DOHH2 (cell line): Measurements from ENCODE around the gene DRD2.

Source experiments
- H3F3A ChIP-seq: fragments of 200-600 bp; sonication (generic), shearing (Covaris generic); 2 replicates; pipeline ENCODE4 v1.6.0; 2016; ENCODE audit warnings: antibody characterized with exemption, mild to moderate bottlenecking; ENCODE audit not compliant: control insufficient read depth, insufficient read depth
- H3K27ac ChIP-seq: fragments of 200-600 bp; sonication (generic); 2 replicates; pipeline ENCODE4 v1.5.1; 2014; ENCODE audit warnings: low read depth, mild to moderate bottlenecking, low read length, moderate library complexity
- H3K27me3 ChIP-seq: fragments of 200-600 bp; sonication (generic); 2 replicates; pipeline ENCODE4 v1.6.1; 2014; ENCODE audit warnings: mild to moderate bottlenecking, low read length, mixed read lengths; ENCODE audit not compliant: control insufficient read depth
- H3K36me3 ChIP-seq: fragments of 200-600 bp; sonication (generic); 2 replicates; pipeline ENCODE4 v1.6.1; 2014; ENCODE audit warnings: mild to moderate bottlenecking, low read length, moderate library complexity, mixed read lengths; ENCODE audit not compliant: control insufficient read depth
- H3K4me1 ChIP-seq: fragments of 200-600 bp; sonication (generic); 2 replicates; pipeline ENCODE4 v1.6.1; 2014; ENCODE audit warnings: mild to moderate bottlenecking, low read length, mixed read lengths; ENCODE audit not compliant: control insufficient read depth
- H3K4me2 ChIP-seq: fragments of 200-600 bp; sonication (generic); 2 replicates; pipeline ENCODE4 v1.6.0; 2014; ENCODE audit warnings: mild to moderate bottlenecking, low read length, moderate library complexity
- H3K4me3 ChIP-seq: fragments of 200-600 bp; sonication (generic); 2 replicates; pipeline ENCODE4 v1.5.1; 2014; ENCODE audit warnings: mild to moderate bottlenecking, low read length, mixed read lengths
- H3K79me2 ChIP-seq: fragments of 200-600 bp; sonication (generic); 2 replicates; pipeline ENCODE4 v1.6.1; 2014; ENCODE audit warnings: mild to moderate bottlenecking, low read length, mixed read lengths; ENCODE audit not compliant: control insufficient read depth
- H3K9me2 ChIP-seq: fragments of 200-600 bp; sonication (generic); replicated peaks from 2 replicates; pipeline ENCODE4 v1.6.1; 2014; ENCODE audit warnings: mild to moderate bottlenecking, low read length, mixed read lengths; ENCODE audit not compliant: control insufficient read depth
- H3K9me3 ChIP-seq: fragments of 200-600 bp; sonication (generic); 2 replicates; pipeline ENCODE4 v1.6.1; 2014; ENCODE audit warnings: antibody characterized with exemption, low read length, mixed read lengths; ENCODE audit not compliant: control insufficient read depth, insufficient read depth
- H4K20me1 ChIP-seq: fragments of 200-600 bp; sonication (generic); 2 replicates; pipeline ENCODE4 v1.6.0; 2014; ENCODE audit warnings: low read depth, mild to moderate bottlenecking, antibody characterized with exemption, low read length, moderate library complexity; ENCODE audit not compliant: control insufficient read depth, insufficient read depth
- CTCF ChIP-seq: fragments of 200-600 bp; sonication (generic); IDR thresholded peaks from one replicate; pipeline ENCODE4 v1.5.1; 2014; ENCODE audit warnings: antibody characterized with exemption, mild to moderate bottlenecking, low read depth, low read length; ENCODE audit not compliant: poor library complexity, severe bottlenecking
- EZH2phosphoT487 ChIP-seq: fragments of 200-600 bp; sonication (generic); IDR thresholded peaks from 2 replicates; pipeline ENCODE4 v1.6.1; 2017; ENCODE audit warnings: borderline replicate concordance, mild to moderate bottlenecking, antibody characterized with exemption, low read length, moderate library complexity, mixed read lengths

Gene DRD2

GRCh38 chr11:113504071-113504470 lies 28.9 kb upstream of the DRD2 start:
- TF ChIP-seq CTCF (no peak), EZH2phosphoT487 (no peak)
- Histone ChIP-seq H3K9me3 (no peaks in the 10 kb centered on the region), H3K36me3 (no peaks in the 10 kb centered on the region), H3K27ac (no peak overlapping the region), H3K4me3 (no peak overlapping the region), H3K4me2 (no peak overlapping the region), H3K9me2 (no peaks in the 10 kb centered on the region), H3K27me3 (peaks cover 12% of the 10 kb centered on the region; the same call in 1 of the 2 replicates), H3F3A (no peaks in the 10 kb centered on the region), H4K20me1 (no peaks in the 10 kb centered on the region), H3K4me1 (peaks cover 8% of the 10 kb centered on the region), H3K79me2 (no peaks in the 10 kb centered on the region)

GRCh38 chr11:113497066-113497910 lies 22.1 kb upstream of the DRD2 start:
- no peaks in the 10 kb centered on the region for H4K20me1 ChIP-seq
- peaks cover 5% of the 10 kb centered on the region for H3K4me1 ChIP-seq
- no peaks in the 10 kb centered on the region for H3K36me3 ChIP-seq
- TF ChIP-seq EZH2phosphoT487 = no peak
- no peak for TF ChIP-seq CTCF
- no peak overlapping the region for H3K4me2 ChIP-seq
- H3K79me2 ChIP-seq = no peaks in the 10 kb centered on the region
- peaks cover 3% of the 10 kb centered on the region; the same call in 1 of the 2 replicates for H3K27me3 ChIP-seq
- no peaks in the 10 kb centered on the region for H3K9me3 ChIP-seq
- no peaks in the 10 kb centered on the region for H3K9me2 ChIP-seq
- no peaks in the 10 kb centered on the region for H3F3A ChIP-seq
- no peak overlapping the region for H3K27ac ChIP-seq
- H3K4me3 ChIP-seq = no peak overlapping the region

GRCh38 chr11:113496026-113496651 lies 20.9 kb upstream of the DRD2 start:
- H3K9me2 ChIP-seq = no peaks in the 10 kb centered on the region
- H3K27me3 ChIP-seq = peaks cover 3% of the 10 kb centered on the region; the same call in 1 of the 2 replicates
- no peak overlapping the region for H3K4me3 ChIP-seq
- TF ChIP-seq EZH2phosphoT487 (no peak), CTCF (no peak)
- H3K27ac ChIP-seq = no peak overlapping the region
- no peaks in the 10 kb centered on the region for H3K9me3 ChIP-seq
- no peaks in the 10 kb centered on the region for H3F3A ChIP-seq
- no peak overlapping the region for H3K4me2 ChIP-seq
- no peaks in the 10 kb centered on the region for H3K36me3 ChIP-seq
- no peaks in the 10 kb centered on the region for H3K4me1 ChIP-seq
- H3K79me2 ChIP-seq = no peaks in the 10 kb centered on the region
- H4K20me1 ChIP-seq = no peaks in the 10 kb centered on the region
